Stimulated activated CD8-positive, alpha-beta memory T cell treated with anti-CD3 and anti-CD28 coated beads, Interleukin-15, amount 100 ng/mL, for 24 hours (primary cell): ENCODE results near the gene RELA.

Source experiments
- DNase-seq: peaks from one replicate; pipeline ENCODE4 v3.0.0-alpha.2; 2020; ENCODE audit warnings: low read depth

RELA gene

GRCh38 chr11:65633390-65634108 lies 29.2 kb downstream of the RELA start:
- DNase-seq: no peak

- no peak for DNase-seq
Observed at GRCh38 chr11:65630215-65630614, 32.5 kb downstream of the RELA start.

- DNase-seq: no peak
Observed at GRCh38 chr11:65629579-65629978, 33.1 kb downstream of the RELA start.

GRCh38 chr11:65627202-65627601 lies 35.5 kb downstream of the RELA start:
- DNase-seq: no peak

GRCh38 chr11:65625628-65626342 lies 36.9 kb downstream of the RELA start:
- DNase-seq: no peak

- no peak for DNase-seq
Observed at GRCh38 chr11:65624931-65625627, 37.6 kb downstream of the RELA start.

- no peak for DNase-seq
Observed at GRCh38 chr11:65623852-65624616, 38.7 kb downstream of the RELA start.

- DNase-seq: no peak
Observed at GRCh38 chr11:65623177-65623576, 39.5 kb downstream of the RELA start.

GRCh38 chr11:65622011-65622410 lies 40.7 kb downstream of the RELA start:
- no peak for DNase-seq

- DNase-seq: no peak
Observed at GRCh38 chr11:65621460-65621859, 41.3 kb downstream of the RELA start.

- no peak for DNase-seq
Observed at GRCh38 chr11:65620666-65621065, 42.0 kb downstream of the RELA start.

- DNase-seq: no peak
Observed at GRCh38 chr11:65619281-65619928, 43.3 kb downstream of the RELA start.

GRCh38 chr11:65618763-65619162 lies 44.0 kb downstream of the RELA start:
- DNase-seq: no peak

- DNase-seq: no peak
Observed at GRCh38 chr11:65617990-65618751, 44.5 kb downstream of the RELA start.

GRCh38 chr11:65617136-65617850 lies 45.4 kb downstream of the RELA start:
- no peak for DNase-seq

GRCh38 chr11:65616575-65617001 lies 46.1 kb downstream of the RELA start:
- DNase-seq: no peak

GRCh38 chr11:65615950-65616574 lies 46.7 kb downstream of the RELA start:
- DNase-seq: no peak

GRCh38 chr11:65615229-65615949 lies 47.3 kb downstream of the RELA start, which contains the start of gene PCNX3:
Gene PCNX3 (plus strand): TSS chr11:65615776. CDS start chr11:65616312, 536 bp downstream.
- DNase-seq: peak; percentile 98
